Stimulated activated CD4-positive, alpha-beta T cell treated with anti-CD3 and anti-CD28 coated beads, Interleukin-4, amount 100 ng/mL, for 4 hours (primary cell): ENCODE measurements around the gene LYSMD4.

ENCODE experiments used
- DNase-seq, 2 experiments: peaks; one replicate each; pipeline ENCODE4 v3.0.0-alpha.2; 2020

The LYSMD4 gene

GRCh38 chr15:99731336-99732123, 1.7 kb downstream of the LYSMD4 start:
- no peak for DNase-seq

- DNase-seq: no peak
These were observed 3.3 kb downstream of the LYSMD4 start for GRCh38 chr15:99729920-99730319.

DNA sequence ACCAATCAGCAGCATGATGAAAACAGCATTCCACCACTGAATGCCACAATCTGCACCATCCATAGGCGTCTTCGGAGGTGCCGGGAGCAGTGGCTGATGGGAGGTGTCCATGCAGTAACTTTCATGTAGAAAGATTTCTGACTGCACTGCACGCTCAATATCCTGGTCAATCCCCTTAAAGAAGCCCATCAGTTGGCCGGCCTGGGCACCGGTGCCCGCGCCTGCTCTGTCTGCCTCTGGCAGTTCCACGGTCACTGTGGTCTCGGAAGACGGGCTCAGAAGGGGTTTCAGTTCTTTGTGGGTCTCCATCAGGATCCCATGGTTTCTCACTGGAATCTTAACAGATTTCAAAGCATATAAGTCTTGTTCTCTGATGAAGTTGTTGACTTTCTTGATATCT, 3.9 kb downstream of the LYSMD4 start:
- DNase-seq: no peak

- no peak for DNase-seq
These were observed 4.3 kb downstream of the LYSMD4 start for GRCh38 chr15:99728916-99729315.

DNA sequence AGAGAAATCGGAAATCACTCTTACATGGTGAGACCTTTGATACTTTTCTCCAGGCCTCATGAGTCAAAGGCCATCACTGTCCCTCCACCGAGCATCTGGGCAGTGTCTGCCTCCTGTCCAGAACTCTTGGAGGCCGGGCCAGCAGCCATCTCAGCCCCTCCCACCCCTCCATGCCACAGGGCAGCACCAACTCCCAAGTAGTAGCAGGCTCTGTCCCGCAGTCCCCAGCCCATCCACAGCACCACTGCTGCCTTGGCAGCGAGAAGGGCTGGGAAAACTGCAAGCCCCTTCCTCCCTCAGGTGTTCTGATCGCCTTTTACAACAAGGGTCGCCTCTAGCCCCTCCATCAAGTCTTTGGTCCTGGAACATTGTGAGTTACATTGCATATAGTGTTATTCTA, 5.5 kb downstream of the LYSMD4 start:
- DNase-seq: no peak

- DNase-seq: no peak
These were observed 5.9 kb downstream of the LYSMD4 start for GRCh38 chr15:99727330-99727729.

- no peak for DNase-seq
These were observed 6.9 kb downstream of the LYSMD4 start for GRCh38 chr15:99726333-99726732.

- DNase-seq: no peak
These were observed 10.8 kb downstream of the LYSMD4 start for GRCh38 chr15:99722406-99722805.

DNA sequence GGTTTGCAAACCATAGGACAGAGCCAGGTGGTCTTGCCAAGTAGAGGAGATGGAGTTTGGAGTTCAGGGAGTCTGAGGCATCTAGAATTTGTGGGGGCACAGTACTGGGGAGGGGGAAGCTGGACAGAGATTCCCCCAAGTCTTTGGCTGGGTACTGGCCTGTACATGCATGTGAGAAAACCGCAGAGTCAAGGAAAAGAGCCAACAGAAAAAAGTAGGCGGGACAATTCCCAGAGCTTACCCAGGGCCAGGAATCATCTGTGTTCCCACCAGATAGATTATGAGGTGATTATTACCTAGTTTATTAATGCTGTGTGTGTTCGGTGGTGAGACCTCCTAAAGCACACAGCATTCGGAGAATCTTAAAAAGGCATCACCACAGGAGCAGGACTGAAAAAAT, 11.3 kb downstream of the LYSMD4 start:
- DNase-seq: no peak

- DNase-seq: no peak
These were observed 12.0 kb downstream of the LYSMD4 start for GRCh38 chr15:99721104-99721778.

GRCh38 chr15:99720533-99720932, 12.7 kb downstream of the LYSMD4 start:
- DNase-seq: no peak

DNA sequence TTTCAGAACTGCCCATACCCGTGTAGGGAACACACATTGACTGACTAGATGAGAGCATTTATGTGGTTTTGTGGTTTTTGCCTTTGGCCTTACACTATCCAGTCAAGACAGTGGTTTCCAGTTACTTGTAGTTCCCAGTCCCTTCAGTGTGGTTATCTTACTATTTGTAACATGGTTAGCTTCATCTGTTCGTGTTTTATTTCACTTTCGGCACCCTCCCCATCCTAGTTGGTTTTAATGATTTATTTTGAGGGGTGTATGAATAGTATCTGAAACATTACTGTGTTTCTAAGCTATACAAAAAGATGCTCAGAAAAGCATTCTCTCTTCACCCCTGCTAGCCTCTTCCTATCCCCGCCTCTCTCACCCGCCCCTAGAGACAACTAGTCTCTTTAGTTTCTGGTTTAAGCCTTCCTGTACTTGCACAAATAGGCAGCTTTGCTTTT, 14.1 kb downstream of the LYSMD4 start:
- DNase-seq: no peak

DNA sequence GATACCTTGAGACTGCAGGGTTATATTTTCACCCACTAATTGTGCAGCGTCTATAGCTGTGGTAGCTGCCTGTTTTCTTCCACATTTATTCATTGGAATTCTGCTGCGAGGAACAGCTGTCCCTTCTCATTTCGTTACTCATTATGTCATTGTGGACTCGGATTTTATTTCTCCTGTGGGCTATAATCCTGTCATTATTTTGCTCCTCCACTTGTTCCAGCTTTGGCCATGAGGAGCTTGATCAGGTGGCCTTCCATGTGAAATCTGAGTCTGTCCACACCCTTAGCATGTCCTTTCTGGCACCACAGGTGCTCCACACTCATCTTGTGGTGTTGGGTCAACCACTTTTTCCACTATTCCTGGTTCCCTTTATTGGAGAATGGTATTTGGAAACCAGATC, 14.8 kb downstream of the LYSMD4 start:
- no peak for DNase-seq

- DNase-seq: no peak
These were observed 15.9 kb downstream of the LYSMD4 start for GRCh38 chr15:99717161-99718009.

- DNase-seq: no peak
These were observed 16.6 kb downstream of the LYSMD4 start for GRCh38 chr15:99716540-99717095.

DNA sequence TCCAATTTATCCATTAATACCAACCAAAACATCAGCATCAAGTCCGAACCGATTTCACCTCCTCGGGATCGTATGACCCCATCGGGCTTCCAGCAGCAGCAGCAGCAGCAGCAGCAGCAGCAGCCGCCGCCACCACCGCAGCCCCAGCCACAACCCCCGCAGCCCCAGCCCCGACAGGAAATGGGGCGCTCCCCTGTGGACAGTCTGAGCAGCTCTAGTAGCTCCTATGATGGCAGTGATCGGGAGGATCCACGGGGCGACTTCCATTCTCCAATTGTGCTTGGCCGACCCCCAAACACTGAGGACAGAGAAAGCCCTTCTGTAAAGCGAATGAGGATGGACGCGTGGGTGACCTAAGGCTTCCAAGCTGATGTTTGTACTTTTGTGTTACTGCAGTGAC, 20.8 kb downstream of the LYSMD4 start:
- no peak for DNase-seq

DNA sequence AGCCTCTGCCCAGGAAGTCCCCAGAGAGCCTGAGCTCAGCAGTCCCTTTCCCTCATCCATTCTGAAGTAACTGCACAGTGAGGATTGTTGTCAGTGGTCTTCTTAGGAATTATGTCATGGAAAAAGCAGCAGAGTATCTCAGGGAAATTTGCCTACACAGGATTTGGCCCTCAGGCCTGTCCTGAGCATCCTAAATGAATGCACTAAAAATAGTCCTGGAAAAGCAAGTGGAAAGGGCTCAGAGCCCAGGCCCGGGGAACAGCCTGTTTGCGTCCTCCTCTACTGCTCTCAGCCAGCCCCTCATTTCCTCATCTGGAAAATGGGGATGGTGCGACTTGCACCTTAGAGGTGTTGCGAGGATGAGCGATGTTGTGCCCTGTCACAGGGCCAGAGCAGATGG, 21.6 kb downstream of the LYSMD4 start:
- DNase-seq: no peak

DNA sequence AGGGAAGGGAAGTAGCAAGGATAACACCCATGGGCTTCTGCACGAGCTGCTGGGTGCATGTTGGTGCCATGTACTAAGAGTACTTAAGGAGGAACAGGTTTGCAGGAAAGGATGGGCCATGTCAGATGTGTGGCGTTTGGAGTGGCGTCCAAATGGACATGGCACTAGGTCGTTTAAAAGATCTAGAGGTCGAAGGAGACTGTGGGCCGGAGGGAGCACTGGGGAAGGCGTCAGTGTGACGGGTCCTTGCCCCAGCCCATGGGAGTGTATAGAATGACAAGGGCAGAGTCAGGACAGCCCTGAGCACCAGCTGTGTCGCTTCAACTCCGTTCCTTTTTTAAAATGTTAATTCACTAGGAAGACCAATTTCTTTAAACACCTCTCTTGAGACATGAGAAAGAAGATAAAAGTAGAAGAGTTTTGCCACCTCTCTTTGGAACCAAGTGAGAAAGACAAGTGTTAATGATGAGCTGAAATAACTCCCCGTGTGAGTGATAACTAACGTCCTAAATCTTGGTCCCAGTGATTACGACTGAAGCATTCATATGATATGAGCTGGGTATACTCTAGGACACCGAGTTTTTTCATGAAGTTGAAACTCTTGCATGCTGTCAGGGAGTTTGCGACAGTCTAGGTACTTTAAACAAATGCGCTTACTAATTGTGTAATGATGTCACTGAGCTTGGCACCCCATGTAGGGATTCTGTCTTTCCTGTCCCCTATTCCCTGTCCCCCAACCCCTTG, 23.8 kb downstream of the LYSMD4 start:
- DNase-seq: no peak

GRCh38 chr15:99708563-99708962, 24.7 kb downstream of the LYSMD4 start:
- DNase-seq: no peak

DNA sequence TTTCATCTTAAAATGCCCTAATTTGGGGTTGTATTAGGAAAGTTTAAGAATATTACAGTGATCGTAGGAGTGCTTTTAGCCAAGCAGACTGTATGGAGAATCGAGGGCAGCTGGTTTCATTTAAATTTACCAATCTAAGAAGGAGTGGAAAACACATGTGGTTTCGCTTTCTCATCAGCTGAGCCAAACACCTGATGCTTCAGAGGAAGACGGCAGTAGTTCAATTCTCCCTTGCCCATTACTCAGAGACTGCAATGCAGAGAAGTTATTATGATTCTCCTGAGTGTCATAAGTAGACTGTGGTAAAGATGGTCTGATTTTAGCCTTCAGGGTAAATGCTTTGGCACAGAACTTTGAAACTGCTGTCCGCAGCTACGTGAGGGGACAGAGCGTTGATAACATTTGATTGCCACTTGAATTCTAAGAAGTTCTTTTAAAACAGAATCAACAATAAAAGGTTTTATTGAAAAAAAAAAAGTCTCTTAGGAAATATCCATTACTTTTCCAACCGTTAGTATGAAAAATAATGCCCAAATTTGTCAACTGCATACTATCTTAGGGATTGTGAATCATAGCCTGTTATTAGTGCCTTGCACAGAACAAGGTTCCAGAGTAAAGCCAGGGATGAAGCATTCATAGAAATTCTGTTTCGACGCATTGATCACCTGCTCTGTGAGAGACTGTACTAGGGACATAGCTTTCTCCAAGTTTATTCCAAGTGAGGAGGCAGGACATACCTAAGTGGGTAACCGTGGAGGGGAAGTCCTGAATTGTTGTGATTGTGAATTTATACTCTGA, 25.6 kb downstream of the LYSMD4 start:
- peak in 1 of 2 experiments; percentile 50 for DNase-seq

DNA sequence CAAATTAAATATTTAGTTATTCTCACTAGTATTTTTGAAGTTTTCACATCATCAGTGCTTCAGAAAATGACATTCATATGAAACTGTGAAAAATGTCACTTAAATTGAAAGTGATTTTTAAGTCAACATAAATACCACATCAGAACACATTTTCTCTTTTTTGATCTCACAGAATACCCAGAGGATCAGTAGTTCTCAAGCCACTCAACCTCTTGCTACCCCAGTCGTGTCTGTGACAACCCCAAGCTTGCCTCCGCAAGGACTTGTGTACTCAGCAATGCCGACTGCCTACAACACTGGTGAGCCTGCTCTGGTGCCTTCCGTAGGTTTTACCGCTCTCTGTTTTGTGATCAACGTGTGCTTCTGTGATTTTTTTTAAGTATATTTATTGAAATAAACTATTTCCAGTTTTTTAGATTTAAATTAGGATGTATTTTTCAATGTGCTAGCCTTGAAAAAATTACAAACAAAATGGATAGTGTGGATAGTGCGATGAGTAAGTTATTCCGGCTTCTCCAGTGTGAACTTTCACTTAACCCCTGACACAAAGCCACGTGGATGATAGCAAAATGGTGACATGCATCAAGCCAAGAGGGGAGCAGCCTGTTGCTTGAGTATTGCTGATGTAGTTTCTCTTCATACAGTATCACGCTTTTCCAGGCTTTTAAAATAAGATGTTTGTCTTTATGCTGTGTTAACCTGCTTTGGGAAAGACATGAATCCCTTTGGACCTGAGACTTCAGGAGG, 26.5 kb downstream of the LYSMD4 start:
- peak in 1 of 2 experiments; percentile 23 for DNase-seq
